ENCODE measurements around the gene POC1A.

POC1A gene

DNA sequence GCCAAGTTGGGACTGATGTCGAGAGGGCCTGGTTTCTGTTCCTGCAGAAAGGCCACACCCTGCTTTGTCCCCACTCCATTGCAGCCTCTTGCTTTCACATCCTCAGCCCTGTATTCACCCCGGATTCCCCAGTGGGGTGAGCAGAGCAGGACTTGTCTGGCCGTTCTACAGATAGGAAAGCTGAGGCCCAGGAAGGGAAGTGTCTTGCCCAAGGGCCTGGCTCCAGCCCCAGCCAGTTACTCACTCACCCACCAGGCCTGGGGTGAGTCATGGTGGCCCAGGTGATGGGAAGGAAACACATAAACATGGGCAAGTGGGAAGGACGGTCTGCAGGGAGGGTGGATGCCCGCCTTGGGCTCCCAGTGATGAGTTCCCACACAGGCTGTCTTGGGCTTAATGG is 91.7 kb downstream of the POC1A start:
- FAIRE-seq, result no peak

DNA sequence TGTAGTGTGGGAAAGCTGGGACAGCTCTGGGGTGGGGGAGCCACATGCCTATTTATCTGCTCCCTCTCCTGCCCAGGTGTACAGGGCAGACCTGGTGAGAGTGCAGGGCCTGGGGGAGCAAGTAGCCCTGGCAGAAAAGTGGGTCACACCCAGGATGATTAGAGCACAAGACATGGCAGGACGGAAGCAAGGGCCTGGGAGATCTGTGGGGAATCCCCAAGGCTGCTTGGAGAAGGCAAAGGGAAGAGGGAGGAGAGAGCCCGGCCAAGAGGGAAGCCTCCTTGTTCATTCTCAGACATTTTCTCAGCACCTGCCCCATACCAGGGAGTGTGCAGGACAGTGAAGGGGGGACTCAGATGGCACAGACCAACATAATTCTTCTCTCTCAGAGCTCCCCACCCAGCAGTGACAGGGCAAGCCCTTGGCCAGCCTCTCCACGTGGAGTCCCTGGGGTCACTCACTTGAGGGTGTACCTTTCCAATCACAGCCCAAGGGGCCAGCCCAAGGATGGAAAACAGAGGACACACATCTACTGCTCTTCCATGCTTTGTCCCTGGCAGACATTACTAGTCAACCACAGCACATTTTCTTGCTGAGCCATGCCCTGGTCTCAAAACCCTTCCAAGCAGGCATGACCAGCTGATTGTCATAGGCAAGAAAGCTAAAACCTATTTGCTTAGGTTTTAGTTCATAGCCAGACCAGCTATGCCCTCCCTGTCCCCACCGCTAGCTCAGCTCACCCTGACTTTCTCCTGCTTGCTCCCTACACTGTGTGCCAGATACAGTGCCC is 92.9 kb downstream of the POC1A start:
- no peak for FAIRE-seq

DNA sequence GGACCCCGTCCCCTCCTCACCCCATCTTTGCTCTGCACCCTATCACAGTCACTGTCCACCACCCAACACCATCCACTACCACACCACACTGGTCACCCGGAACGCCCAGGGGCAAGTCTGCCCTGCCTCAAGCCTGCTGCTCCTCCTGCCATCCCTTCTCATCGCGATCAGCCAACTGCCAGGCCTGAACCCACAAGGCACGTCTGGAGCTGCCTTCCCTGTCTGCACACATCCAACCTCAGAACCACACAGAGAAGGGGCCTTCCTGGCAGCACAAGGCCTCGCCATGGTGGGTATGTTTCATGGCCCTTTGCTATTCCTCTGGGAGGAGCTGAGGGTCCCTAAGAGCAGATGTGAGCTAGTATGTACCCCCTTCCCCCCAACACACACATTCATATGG is 94.4 kb downstream of the POC1A start:
- FAIRE-seq, result no peak

DNA sequence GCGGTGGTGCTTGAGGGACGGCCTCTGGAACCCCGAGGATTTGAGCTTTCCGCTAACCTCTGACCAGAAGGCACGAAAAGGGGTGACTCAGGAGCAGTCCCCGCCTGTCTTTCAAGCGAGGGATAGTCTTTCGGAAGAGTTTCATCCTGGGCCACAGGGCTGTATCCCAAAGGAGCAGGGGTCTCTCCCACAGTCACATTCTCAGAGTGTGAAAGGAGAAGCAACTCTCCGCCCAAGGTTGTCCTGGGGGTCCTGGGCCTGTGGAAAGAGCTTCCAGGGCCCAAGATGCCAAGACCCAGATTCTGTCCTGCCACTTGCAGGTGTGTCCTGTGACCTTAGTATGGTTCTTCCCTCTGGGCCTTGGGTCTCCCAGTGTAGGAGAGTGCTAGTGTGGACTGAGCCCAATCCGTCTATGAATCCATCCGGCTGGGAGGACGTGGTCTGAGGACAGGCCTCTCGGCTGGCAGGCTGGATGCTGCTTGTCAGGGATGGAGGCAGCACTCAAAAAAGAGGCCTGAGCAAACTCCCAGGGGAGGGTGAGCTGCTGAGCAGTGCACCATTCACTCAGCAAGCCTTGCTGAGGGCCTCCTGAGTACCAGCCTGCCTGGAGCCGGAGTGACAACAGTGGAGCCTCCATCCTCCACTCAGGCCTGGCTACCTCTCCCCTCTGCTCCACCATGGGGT is 96.3 kb downstream of the POC1A start:
- FAIRE-seq, result no peak

DNA sequence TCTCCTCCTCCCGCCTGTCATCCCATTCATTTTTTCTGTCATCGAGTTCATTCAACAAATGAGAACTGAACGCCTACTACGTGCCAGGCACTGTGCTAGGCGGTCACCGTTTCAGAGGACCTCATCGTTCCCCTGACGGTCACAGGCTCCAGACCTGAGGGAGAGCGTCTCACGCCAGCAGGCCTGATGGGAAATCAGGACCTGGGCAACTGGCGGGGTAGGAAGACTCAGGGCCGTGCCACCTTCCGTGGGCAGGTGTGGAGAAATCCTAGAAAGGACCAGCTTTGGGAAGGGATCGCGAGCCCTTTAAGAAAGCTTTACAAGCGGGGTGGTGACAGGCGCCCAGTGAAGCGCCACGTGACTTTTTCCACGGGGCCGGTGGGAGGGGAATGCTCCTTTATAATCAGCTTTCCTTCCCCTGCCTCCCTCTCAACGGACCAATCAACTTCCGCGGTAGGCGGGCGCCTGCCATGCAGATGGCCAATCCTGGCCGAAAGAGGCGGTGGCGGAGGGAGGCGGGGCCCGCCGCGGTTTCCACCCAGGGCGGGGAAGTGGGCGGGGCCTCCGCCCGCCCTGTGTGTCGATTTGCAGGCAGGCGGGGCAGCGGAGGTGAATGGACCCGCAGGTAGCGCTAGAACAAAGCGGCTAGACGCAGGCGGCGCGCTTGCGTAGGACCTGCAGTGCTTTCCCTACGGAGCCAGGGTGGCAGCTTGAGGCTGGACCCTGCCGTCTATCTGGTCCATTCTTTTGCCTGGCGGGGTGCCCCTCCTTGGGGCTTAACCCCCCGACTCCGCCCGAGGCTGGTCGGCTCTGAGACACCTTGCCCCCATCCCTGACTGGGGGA is 97.0 kb downstream of the POC1A start:
- peak; percentile 98 for FAIRE-seq

DNA sequence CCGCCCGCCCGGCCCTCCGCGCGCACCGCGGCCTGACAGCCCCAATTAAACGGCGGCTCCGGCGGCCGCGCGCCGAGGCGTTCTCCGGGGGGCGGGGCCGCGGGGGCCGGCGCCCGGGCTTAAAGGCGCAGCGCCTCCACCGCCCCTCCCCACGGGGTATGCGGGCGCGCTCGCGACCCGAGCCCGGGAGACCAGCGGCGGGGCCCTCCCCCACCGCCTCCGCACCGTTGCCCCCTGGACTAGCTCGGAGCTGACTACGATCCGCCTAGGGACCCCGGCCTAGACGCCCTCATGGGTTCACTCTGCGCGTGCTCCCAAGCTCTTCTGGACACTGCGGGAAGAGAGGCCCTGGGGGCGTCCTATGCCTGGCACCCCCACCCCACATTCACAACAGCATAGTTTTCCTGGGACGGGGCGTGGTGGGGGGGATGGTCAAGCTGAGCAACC is 97.7 kb downstream of the POC1A start, which contains the start of gene DUSP7:
TSS of gene DUSP7 (minus strand) at position 51 of the 447 bp plus-strand sequence. CDS start 205 bp downstream, outside the sequence.
- no peak for FAIRE-seq

DNA sequence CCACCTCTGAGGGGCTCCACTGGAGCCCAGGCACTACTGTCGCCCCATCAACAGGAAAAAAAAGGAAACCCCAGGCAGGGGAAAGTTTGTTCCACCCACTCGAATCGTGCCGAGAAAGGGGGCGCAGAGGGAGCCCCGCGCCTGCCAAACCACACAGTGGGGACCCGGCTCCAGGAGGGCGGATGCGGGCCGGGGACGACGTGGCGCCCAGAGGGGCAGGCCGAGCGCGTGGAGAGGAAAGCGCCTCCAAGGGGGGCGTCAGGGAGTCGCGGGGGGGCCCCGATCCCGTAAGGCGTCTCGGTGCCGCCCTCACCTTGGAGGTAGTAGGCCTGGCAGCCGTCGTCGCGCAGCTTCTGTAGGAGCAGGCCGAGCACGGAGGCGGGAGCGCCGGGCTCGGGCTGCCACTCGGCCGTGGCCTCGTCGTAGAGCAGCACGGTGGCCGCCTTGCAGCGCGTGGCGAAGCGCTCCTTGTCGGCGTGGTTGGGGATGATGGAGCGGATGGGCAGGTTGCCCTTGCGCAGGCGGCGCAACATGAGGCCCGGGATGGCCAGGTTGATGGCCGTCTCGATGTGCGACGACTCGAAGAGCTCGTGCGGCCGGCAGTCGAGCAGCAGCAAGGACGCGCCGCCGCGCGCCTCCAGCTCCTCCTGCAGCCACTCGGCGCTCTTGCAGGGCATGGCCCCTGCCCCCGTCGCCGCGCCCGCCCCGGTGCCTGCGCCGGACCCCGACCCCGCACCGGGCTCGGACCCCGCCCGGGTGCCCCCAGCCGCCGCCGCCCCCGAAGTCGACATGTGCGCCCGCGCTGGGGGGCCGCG is 98.5 kb downstream of the POC1A start:
- FAIRE-seq, result no peak

DNA sequence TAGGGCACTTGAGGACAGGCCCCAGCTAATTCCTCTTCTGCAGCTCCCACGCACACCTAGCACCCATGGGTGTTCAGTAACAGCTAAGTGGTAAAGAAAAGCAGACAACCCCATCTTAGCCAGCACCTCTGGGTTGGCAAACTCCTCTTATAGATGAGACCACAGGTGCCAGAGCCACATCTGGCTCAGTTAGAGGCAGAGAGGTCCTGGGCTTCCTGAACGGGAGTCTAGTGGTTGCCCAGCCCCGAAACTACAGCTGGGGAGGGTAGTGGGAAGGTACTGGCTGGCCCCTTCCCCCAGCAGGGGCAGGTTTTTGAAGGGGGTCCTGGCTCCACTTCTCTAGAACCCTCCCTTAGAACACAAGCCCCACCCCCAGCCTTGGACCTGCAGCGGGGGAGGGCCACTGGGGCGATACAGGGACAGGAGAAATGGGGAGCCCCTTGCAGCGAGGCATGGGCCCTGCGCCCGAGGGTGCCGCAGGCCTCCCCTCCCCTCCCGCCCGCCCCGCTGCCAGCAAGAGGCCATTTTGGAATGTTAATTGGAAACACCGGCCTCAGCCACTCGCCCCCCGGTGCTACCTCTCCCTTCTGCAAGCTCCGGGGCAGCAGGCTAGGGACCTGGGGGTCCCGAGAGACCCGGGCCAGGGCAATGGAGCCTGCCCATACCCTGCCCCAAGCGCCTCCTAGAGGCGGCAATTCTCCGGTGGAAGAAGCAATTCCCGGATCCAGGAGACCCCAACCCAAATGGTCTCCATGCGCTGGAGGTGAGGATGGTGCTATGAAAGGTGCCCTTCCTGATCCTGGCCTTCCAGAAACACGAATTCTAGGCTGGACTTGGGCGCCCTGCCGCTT is 99.3 kb downstream of the POC1A start:
- no peak for FAIRE-seq

DNA sequence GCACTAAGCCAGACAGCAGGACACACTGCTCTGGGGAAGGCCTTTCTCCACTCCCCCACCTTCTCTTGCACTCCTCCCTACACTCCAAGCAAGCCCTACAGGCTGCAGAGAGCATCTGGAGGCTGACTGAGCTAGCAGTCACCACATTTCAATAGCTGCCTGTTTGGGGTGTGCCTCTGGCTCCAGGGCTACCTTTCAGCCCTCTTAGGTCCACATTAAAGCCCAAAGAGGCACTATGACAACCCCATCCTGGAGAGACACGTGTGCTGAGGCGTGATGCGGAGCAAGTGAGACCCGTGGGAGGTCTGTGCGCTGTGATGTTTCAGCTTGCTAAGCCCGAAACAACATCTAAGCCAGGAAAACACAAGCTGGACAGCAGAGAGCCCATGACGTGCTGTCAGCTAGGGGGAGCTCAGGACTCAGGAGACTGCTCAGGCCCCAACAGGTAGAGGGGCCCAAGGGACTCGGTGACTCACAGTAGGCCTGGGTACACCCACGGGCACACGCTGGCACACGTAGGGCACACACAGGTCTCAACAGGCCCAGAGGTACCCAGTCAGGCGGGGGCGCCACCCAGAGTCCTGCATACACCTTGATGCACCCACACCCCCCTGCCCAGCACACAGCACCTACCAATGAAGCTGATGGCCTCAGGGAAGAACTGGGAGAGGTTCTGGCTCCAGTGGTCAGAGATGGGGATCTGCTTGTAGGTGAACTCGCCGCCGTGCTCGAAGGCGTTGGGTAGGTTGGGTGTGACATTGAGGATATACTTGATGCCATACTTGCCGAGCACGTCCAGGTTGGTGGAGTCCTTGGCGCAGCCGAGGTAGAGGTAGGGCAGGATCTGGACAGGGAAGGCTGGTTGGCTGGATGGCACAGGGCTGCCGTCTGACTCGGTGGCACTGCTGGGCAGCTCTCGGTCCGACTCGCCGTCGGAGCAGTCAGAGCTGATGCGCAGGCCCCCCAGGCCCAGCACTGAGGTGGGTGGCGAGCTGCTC is 100.6 kb downstream of the POC1A start:
- no peak for FAIRE-seq

DNA sequence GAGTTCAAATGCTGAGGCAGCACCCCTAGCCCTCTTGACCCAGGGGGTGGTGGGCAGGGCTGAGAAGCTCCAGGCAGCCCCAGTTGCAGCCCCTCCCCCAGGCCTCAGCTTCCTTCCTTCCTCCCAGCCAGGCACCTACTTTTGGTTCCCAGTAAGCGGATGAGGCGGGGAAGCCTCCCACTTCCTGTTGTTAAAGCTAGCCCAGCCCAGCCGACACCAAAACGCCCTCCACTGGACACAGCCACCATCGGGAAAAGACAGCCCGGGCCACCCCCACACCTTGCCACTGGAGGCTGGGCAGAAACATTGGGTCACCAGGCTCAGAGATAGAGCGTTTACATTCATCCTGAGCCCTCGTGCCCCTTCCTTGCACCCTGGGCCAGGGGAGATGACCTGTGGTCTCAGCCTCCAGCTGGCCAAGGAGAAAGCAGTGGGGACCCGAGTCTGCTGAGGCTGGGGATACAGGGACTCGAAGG is 101.4 kb downstream of the POC1A start:
- FAIRE-seq, result no peak

DNA sequence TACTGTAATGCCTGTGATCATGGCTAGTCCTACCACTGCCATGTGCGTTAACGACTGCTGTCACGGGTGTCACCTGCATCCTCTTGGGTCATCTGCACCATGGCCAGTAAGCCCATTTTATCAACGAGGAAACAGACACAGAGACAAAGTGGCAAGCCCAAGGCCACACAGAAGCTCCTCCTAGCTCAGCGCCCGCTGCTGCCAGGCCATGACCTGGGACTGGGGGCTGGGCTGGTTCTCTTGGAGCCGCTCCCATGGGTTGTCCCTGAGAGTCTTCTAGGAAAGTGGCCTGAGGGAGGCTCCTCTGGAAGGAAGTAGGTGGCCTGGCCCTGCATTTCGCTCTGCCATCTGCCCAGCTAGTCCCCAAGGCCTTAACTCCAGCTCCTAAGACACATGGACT is 102.8 kb downstream of the POC1A start:
- FAIRE-seq, result no peak

DNA sequence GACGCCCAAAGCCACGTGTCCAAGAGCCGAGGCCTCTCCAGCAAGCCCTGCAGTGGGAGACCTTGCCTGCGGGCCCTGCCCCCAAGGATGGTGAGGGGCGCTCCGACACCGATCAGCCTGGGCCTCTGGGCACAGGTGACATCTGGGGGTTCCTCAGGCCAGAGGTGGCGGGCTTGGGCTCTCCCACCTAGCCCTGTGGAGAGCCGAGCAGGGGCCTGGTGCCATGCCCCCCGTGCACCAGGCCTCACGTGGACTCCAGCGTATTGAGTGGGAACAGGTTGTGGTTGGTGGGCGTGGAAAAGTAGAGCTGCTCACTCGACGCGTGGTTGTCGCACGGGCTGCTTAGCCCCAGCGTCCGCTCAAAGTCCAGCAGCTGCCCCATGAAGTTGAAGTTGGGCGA is 103.7 kb downstream of the POC1A start:
- no peak for FAIRE-seq

DNA sequence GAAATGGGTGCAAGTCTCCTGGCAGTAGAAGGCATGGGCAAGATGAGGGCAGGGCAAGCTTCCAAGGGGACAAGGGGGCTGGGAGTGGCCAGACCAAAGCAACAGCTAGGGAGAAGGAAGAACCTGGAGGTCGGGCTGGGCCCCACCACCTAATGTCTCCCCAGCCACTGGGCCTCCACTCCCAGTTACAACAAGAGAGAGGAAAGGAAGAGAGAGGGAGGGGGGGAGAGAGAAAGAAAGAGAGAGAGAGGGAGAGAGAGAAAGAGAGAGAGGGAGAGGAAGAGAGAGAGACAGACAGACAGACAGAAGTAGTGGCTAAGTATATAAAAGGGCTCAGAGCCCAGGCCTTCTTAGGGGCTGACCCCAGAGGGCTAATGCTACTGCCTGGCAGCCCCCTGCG is 104.7 kb downstream of the POC1A start:
- FAIRE-seq, result no peak

DNA sequence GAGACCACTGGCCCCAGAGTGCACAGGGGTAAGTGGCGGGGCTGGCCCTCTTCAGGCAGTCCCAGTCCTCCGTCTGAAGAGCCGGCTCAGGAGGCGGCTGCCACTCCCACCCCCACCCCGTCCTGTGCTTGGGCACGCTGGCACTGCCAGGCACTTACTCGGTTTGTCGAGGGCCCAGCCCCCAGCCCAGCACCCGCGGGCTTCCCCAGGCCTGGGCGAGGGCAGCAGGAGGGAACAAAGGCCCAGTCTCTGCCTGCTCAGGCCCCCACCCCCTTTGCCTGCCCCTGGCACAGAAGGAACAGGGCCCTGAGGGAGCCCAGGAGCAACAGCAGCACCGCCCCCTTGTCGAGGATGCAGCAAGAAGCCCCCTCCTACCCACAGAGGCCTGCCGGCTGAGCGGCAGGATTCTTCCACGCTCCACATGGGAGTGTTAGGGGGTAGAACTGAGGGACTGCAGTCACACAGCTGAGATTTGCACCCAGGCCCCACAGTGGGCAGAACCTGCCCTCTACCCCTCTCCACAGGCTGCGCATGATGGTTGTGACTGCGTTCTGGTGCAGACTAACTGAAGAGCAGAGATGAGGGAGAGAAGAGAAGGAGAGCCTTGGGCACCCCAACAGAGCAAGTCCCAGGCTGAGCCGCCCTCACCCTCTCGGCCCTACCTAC is 106.8 kb downstream of the POC1A start:
- FAIRE-seq, result no peak

DNA sequence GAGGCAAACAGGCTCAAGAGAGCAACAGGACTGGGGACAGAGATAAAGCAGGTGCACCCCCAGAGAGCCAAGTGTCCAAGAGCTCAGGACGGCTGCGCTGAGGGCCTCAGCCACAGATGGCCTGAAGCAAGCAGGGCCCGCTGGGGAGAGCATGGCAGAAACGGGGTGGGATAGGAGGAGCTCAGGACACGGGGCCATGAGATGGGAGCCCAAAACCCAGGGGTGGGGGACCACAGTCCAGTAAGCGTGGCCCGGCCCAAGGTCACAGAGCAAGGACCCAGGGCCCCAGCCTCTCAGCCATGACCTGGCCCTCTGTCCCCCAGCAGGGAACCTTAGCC is 107.4 kb downstream of the POC1A start:
- FAIRE-seq, result no peak

DNA sequence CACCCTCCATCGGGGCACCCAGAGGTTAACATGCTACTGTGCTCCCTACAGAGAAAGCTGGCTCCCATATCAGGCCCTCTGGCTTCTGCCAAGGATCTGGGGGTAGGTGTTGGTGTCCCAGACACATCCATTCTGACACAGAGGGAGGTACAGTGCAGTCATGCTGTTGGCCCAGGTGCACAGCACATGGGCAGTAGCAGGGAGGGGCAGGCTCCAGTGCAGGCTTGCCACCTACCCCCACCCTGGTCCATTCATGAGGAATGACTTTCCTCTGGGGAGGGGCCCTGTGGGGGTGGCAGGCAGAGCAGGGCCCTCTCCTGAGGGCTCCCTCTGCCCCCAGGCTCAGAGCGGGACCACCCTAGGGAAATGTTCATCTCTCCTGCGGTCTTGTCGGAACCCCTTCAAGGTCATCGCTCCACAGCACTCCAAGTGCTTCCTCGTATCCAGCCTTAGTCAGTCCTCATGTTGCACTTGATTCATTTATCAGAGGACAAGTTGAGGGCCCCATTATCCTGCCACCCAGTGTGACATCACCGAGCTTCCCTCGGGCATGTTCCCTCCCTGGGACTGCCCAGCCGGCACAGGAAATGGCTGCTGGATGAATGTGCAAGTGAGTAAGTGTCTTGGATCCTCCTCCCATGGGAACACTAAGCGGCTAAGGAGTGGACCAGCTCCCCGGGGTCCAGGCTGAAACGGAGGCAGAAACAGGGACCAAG is 107.9 kb downstream of the POC1A start:
- no peak for FAIRE-seq

DNA sequence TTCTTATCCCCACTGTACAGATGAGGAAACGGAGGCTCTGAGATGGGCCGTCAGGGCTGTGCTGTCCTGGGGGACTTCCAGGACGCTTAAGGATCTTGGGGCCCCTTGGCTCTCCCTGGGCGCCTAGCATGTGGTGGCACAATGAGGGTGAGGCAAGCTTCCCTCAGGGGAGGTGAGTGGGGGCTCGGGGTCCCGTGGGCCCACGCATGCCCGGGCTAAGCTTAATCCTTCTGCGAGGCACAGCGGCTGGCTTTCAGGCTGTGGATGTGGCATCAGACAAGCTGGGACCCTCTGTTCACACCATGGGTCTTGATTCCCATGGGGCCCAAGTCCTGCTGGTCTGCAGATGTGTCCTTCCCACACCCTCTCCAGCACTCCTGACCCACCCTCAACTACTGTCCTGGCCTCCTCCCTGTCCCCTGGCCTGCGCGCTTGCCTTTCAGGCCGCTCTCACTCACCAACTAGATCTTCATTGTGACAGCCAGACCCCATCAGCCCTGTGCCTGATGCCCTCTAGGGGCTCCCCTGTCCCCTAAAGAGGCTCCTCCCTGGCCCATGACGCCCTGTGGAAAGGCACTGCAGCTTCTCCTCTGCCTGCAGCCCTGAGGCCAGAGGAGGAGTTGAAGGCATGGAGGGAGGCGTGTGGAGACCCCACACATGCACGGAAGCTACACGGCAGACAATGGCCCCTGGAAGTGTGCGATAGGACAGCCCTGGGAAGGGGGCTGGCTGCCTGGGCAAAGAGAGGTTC is 109.2 kb downstream of the POC1A start:
- no peak for FAIRE-seq

DNA sequence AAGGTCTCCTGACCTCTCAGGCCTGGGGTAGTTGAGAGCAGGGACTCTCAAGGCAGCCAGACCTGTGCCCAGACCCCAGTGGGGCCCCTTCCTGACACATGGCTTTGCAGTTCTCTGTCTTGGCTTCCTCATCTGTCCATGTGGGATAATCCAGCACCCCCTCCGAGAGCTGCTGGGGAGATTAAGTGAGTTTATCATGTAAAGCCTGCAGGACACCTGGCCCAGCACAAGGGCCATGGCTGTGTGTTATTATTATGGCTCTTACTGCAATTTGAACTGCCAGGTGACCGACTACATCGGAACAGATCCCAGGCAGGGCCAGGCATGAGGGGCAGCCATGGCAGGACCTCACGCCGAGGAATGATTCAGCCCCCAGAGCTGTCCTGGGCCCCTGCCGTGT is 110.5 kb downstream of the POC1A start:
- no peak for FAIRE-seq

Data from endometrium (tissue), 2 donors.